Astrocyte (in vitro differentiated cells and primary cell): ENCODE data around the gene TPRKB. TPM values are rescaled to one million over a fixed set of nuclear protein-coding genes. Genes with fewer than 3 reads are reported as not detected.
"Not testable (repeated sequence)": the region's sequence is repeated elsewhere in the genome, so short reads cannot be mapped to it uniquely, and the experiment has no call there.

Experiments
- DNase-seq: peaks from one replicate; pipeline ENCODE4 v3.0.0-alpha.2; 2010; ENCODE audit warnings: low read depth
- FAIRE-seq: peaks from 2 replicates; lab custom pipeline; 2011; peaks lifted over from hg19 to GRCh38; lab: Jason Lieb, UNC
- H2AFZ ChIP-seq: 2 replicates; pipeline ENCODE4 v1.6.0; 2012; ENCODE audit warnings: low read depth, low read length, inconsistent platforms
- H3K27ac ChIP-seq: 2 replicates; pipeline ENCODE4 v1.5.1; 2011; ENCODE audit warnings: low read depth, low read length, inconsistent platforms
- H3K27me3 ChIP-seq: 2 replicates; pipeline ENCODE4 v1.6.0; 2011; ENCODE audit warnings: low read length, inconsistent platforms; ENCODE audit not compliant: insufficient read depth
- H3K36me3 ChIP-seq: 2 replicates; pipeline ENCODE4 v1.5.1; 2011; ENCODE audit warnings: low read length, inconsistent platforms; ENCODE audit not compliant: insufficient read depth
- H3K4me1 ChIP-seq: 2 replicates; pipeline ENCODE4 v1.5.1; 2011; ENCODE audit warnings: low read length, inconsistent platforms; ENCODE audit not compliant: insufficient read depth
- H3K4me2 ChIP-seq: 2 replicates; pipeline ENCODE4 v1.6.0; 2012; ENCODE audit warnings: low read length, inconsistent platforms
- H3K4me3 ChIP-seq: 2 replicates; pipeline ENCODE4 v1.5.1; 2011; ENCODE audit warnings: low read depth, mild to moderate bottlenecking, low read length, inconsistent platforms; ENCODE audit not compliant: insufficient read depth
- H3K79me2 ChIP-seq: 2 replicates; pipeline ENCODE4 v1.6.0; 2012; ENCODE audit warnings: mild to moderate bottlenecking, low read length, inconsistent platforms; ENCODE audit not compliant: insufficient read depth
- H3K9ac ChIP-seq: 2 replicates; pipeline ENCODE4 v1.6.0; 2012; ENCODE audit warnings: mild to moderate bottlenecking, low read length, inconsistent platforms
- H3K9me3 ChIP-seq: 2 replicates; pipeline ENCODE4 v1.5.1; 2012; ENCODE audit warnings: low read depth, mild to moderate bottlenecking, low read length, inconsistent platforms; ENCODE audit not compliant: insufficient read depth
- H4K20me1 ChIP-seq: 2 replicates; pipeline ENCODE4 v1.6.0; 2012; ENCODE audit warnings: low read length, inconsistent platforms; ENCODE audit not compliant: insufficient read depth
- H3K27ac Mint-ChIP-seq: one replicate; pipeline ENCODE4 v1.8.0; 2021; ENCODE audit warnings: mild to moderate bottlenecking, mixed read lengths; ENCODE audit not compliant: unreplicated experiment
- H3K27me3 Mint-ChIP-seq: one replicate; pipeline ENCODE4 v1.8.0; 2021; ENCODE audit warnings: low read depth, mixed read lengths; ENCODE audit not compliant: unreplicated experiment
- H3K36me3 Mint-ChIP-seq: one replicate; pipeline ENCODE4 v1.8.0; 2021; ENCODE audit warnings: low read depth, mixed read lengths; ENCODE audit not compliant: unreplicated experiment
- H3K4me1 Mint-ChIP-seq: one replicate; pipeline ENCODE4 v1.8.0; 2021; ENCODE audit warnings: low read depth, mixed read lengths; ENCODE audit not compliant: unreplicated experiment
- H3K4me3 Mint-ChIP-seq: one replicate; pipeline ENCODE4 v1.8.0; 2021; ENCODE audit warnings: mild to moderate bottlenecking, moderate library complexity, mixed read lengths; ENCODE audit not compliant: unreplicated experiment
- H3K9me3 Mint-ChIP-seq: one replicate; pipeline ENCODE4 v1.8.0; 2021; ENCODE audit warnings: mild to moderate bottlenecking, mixed read lengths; ENCODE audit not compliant: unreplicated experiment
- CTCF ChIP-seq: IDR thresholded peaks from 2 replicates; pipeline ENCODE4 v1.5.1; 2011; ENCODE audit warnings: low read depth, mild to moderate bottlenecking, inconsistent platforms, low read length, moderate library complexity; ENCODE audit not compliant: insufficient read depth
- EZH2 ChIP-seq: IDR thresholded peaks from 2 replicates; pipeline ENCODE4 v1.6.1; 2012; ENCODE audit warnings: mild to moderate bottlenecking, low read length, inconsistent platforms; ENCODE audit not compliant: insufficient read depth
- total RNA-seq: library from RNA; stranded (reverse); gene quantifications from 2 replicates; pipeline ENCODE4 v1.2.1, GENCODE V29; 2021

The TPRKB gene
- total RNA-seq, 1 donor from 2014 or later = 21.3 TPM

DNA sequence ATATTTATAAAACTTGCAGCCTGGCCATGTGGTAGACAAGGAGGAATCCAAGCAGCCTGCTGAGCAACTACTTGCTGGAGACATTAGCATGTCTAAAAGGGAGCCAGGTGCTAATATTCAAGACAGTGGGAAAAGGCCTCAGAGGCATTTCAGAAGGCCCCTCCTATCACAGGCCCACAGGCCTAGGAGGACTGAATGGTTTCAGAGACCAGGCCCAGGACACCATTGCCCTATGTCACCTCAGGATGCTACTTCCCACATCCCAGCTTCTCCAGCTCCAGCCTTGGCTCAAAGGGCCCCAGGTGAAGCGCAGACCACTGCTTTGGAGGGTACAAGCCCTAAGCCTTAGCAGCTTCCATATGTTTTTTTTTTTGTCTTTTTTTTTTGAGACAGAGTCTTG is 39.0 kb downstream of the TPRKB start:
- Histone ChIP-seq H3K27me3 (no peaks in the 10 kb centered on the region), H3K9me3 (no peaks in the 10 kb centered on the region), H3K36me3 (no peaks in the 10 kb centered on the region), H3K27ac (no peak overlapping the region), H3K79me2 (no peaks in the 10 kb centered on the region), H4K20me1 (no peaks in the 10 kb centered on the region), H3K4me1 (no peaks in the 10 kb centered on the region), H3K4me3 (no peak overlapping the region), H3K4me2 (no peak overlapping the region), H2AFZ (no peak overlapping the region), H3K9ac (no peak overlapping the region)
- Mint-ChIP-seq H3K4me1 (no peaks in the 10 kb centered on the region), H3K27ac (no peak overlapping the region), H3K9me3 (peaks cover 18% of the 10 kb centered on the region), H3K36me3 (no peaks in the 10 kb centered on the region), H3K4me3 (no peak overlapping the region), H3K27me3 (peaks cover 12% of the 10 kb centered on the region)
- DNase-seq (no peak), FAIRE-seq (no peak)
- no peak for TF ChIP-seq CTCF
- TF ChIP-seq EZH2 = no peak

DNA sequence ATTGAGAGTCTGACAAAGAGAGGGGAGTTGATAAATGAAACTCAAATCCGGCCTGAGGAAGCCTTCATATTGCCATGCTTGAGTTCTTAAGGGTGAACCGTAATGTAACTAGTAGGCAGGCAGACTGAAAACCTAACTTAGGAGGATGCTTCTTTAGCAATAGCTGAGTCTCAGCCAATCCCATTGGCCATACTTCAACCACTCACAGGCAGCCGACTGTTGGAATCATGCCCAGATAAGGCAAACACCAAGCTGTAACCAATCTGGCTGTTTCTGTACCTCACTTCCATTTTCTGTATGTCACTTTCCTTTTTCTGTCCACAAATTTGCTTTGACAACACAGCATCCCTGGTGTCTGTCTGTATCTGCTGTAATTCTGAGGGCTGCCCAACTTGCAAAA is 39.5 kb downstream of the TPRKB start:
- H3K27me3 Mint-ChIP-seq = peaks cover 14% of the 10 kb centered on the region
- H3K4me3 Mint-ChIP-seq = no peak overlapping the region
- Histone ChIP-seq H3K79me2 (no peaks in the 10 kb centered on the region), H3K9ac (no peak overlapping the region), H3K4me2 (no peak overlapping the region), H3K27ac (no peak overlapping the region), H3K9me3 (no peaks in the 10 kb centered on the region), H3K27me3 (no peaks in the 10 kb centered on the region), H2AFZ (no peak overlapping the region), H3K4me1 (no peaks in the 10 kb centered on the region), H3K4me3 (no peak overlapping the region), H3K36me3 (no peaks in the 10 kb centered on the region), H4K20me1 (no peaks in the 10 kb centered on the region)
- H3K4me1 Mint-ChIP-seq = no peaks in the 10 kb centered on the region
- TF ChIP-seq EZH2 (no peak), CTCF (no peak)
- H3K36me3 Mint-ChIP-seq = no peaks in the 10 kb centered on the region
- DNase-seq (no peak), FAIRE-seq (no peak)
- H3K27ac Mint-ChIP-seq = no peak overlapping the region
- peaks cover 18% of the 10 kb centered on the region for H3K9me3 Mint-ChIP-seq

DNA sequence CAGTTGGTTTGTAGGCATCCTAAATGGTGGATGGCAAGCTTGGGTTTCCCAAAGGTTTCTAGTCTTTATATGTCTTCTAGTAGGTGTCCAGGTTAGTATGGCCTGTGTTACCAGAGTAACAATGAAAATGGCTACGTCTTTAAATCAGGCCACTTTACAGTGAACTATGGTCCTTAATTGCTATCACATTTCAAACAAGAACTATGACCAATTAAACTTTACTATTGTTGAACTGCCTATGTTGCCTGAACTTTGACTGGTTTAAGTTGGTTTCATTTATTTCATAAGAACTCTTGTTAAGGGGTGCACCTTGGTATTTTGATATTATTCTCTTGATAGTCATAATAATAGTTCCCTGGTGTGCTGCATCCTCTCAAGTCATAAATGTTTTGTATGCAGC is 40.2 kb downstream of the TPRKB start:
- not testable (repeated sequence) for H3K4me1 ChIP-seq, H3K4me3 Mint-ChIP-seq, H4K20me1 ChIP-seq, H3K4me1 Mint-ChIP-seq, H3K4me2 ChIP-seq, H3K27ac Mint-ChIP-seq, H3K27me3 ChIP-seq, H3K79me2 ChIP-seq, H3K9ac ChIP-seq, H3K36me3 Mint-ChIP-seq, DNase-seq, H2AFZ ChIP-seq, H3K27ac ChIP-seq, H3K36me3 ChIP-seq, FAIRE-seq, H3K4me3 ChIP-seq, H3K9me3 ChIP-seq
- Mint-ChIP-seq H3K9me3 (peaks cover 18% of the 10 kb centered on the region), H3K27me3 (peaks cover 15% of the 10 kb centered on the region)

DNA sequence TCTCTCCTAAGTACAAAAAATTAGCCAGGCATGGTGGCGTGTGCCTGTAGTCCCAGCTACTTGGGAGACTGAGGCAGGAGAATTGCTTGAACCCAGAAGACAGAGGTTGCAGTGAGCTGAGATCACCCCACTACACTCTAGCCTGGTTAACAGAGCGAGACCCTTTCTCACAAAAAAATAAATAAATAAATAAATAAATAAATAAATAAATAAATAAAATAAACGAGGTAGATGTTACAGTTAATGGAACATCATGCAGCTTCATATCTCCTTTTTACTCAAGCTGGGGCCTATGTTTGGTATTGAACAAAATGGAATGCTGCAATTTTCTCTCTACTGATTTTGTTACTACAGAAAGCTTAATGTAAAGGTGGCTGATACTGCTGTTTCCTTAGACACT is 40.6 kb downstream of the TPRKB start:
- H3K9me3 ChIP-seq, H3K9ac ChIP-seq, H3K36me3 Mint-ChIP-seq, H2AFZ ChIP-seq, H3K4me1 Mint-ChIP-seq, H3K4me2 ChIP-seq, FAIRE-seq, H3K36me3 ChIP-seq, H3K27ac Mint-ChIP-seq, H3K27me3 ChIP-seq, DNase-seq, H3K4me3 Mint-ChIP-seq, H3K4me1 ChIP-seq, H3K4me3 ChIP-seq, H3K27ac ChIP-seq, H3K79me2 ChIP-seq, H4K20me1 ChIP-seq: not testable (repeated sequence)
- Mint-ChIP-seq H3K27me3 (peaks cover 16% of the 10 kb centered on the region), H3K9me3 (peaks cover 18% of the 10 kb centered on the region)
